ENCODE results near the gene PGPEP1.
A peak's percentile ranks its signal among the peaks of the same experiment; 100 is the strongest.

PGPEP1 gene

GRCh38 chr19:18412610-18413239 is 72.3 kb downstream of the PGPEP1 start:
- H3K27me3 ChIP-seq: peaks cover 6% of the 10 kb centered on the region
- no peaks in the 10 kb centered on the region for H3K36me3 ChIP-seq
- no peak overlapping the region for H3K4me2 ChIP-seq
- H3K27ac ChIP-seq: no peak overlapping the region
- H3K9ac ChIP-seq: no peak overlapping the region
- H4K20me1 ChIP-seq: peaks cover 8% of the 10 kb centered on the region; the same call in 1 of the 2 replicates
- no peak for TF ChIP-seq Cebpa-rat (IDR thresholded peaks at IDR 0.05)
- H3K4me3 ChIP-seq: no peak overlapping the region
- H3K4me1 ChIP-seq: peaks cover 65% of the 10 kb centered on the region
- no peaks in the 10 kb centered on the region for H3K9me3 ChIP-seq

- TF ChIP-seq Cebpa-rat (IDR thresholded peaks at IDR 0.05): no peak
- no peaks in the 10 kb centered on the region for H3K27me3 ChIP-seq
- H3K36me3 ChIP-seq: no peaks in the 10 kb centered on the region
- peak overlapping the region; percentile 60 for H3K4me3 ChIP-seq
- peaks cover 60% of the 10 kb centered on the region for H3K4me1 ChIP-seq
- no peaks in the 10 kb centered on the region for H3K9me3 ChIP-seq
- H3K9ac ChIP-seq: peak overlapping the region; percentile 73
- H3K27ac ChIP-seq: peak overlapping the region; percentile 94
- H3K4me2 ChIP-seq: peak overlapping the region; percentile 98
- no peaks in the 10 kb centered on the region for H4K20me1 ChIP-seq
These were observed 74.2 kb downstream of the PGPEP1 start for GRCh38 chr19:18414504-18415177.

GRCh38 chr19:18415178-18415867 is 74.9 kb downstream of the PGPEP1 start:
- Histone ChIP-seq H3K4me2 (peak overlapping the region; percentile 98), H3K36me3 (no peaks in the 10 kb centered on the region), H3K9ac (peak overlapping the region; percentile 73), H3K27ac (peak overlapping the region; percentile 94), H3K9me3 (no peaks in the 10 kb centered on the region), H3K4me3 (peak overlapping the region; percentile 60), H4K20me1 (peaks cover under 1% of the 10 kb centered on the region; the same call in 1 of the 2 replicates), H3K27me3 (no peaks in the 10 kb centered on the region), H3K4me1 (peaks cover 56% of the 10 kb centered on the region)
- TF ChIP-seq Cebpa-rat (IDR thresholded peaks at IDR 0.05): no peak

- Histone ChIP-seq H3K4me3 (peak overlapping the region; percentile 63), H3K36me3 (no peaks in the 10 kb centered on the region), H3K4me2 (peak overlapping the region; percentile 98), H3K27ac (peak overlapping the region; percentile 94), H4K20me1 (peaks cover 15% of the 10 kb centered on the region), H3K27me3 (no peaks in the 10 kb centered on the region), H3K9me3 (no peaks in the 10 kb centered on the region), H3K4me1 (peaks cover 69% of the 10 kb centered on the region), H3K9ac (peak overlapping the region; percentile 76)
- no peak for TF ChIP-seq Cebpa-rat (IDR thresholded peaks at IDR 0.05)
These were observed 76.4 kb downstream of the PGPEP1 start for GRCh38 chr19:18416778-18417249.

- H3K36me3 ChIP-seq: 0 out of 2 replicates have a peak, but pooled peaks cover 2% of the 10 kb centered on the region
- H3K4me1 ChIP-seq: peaks cover 75% of the 10 kb centered on the region
- no peaks in the 10 kb centered on the region for H3K9me3 ChIP-seq
- no peak for TF ChIP-seq Cebpa-rat (IDR thresholded peaks at IDR 0.05)
- peak overlapping the region; percentile 63 for H3K4me3 ChIP-seq
- peak overlapping the region; percentile 98 for H3K4me2 ChIP-seq
- H3K9ac ChIP-seq: peak overlapping the region; percentile 76
- H4K20me1 ChIP-seq: peaks cover 21% of the 10 kb centered on the region
- no peaks in the 10 kb centered on the region for H3K27me3 ChIP-seq
- H3K27ac ChIP-seq: peak overlapping the region; percentile 94
These were observed 77.0 kb downstream of the PGPEP1 start for GRCh38 chr19:18417250-18418028.

DNA sequence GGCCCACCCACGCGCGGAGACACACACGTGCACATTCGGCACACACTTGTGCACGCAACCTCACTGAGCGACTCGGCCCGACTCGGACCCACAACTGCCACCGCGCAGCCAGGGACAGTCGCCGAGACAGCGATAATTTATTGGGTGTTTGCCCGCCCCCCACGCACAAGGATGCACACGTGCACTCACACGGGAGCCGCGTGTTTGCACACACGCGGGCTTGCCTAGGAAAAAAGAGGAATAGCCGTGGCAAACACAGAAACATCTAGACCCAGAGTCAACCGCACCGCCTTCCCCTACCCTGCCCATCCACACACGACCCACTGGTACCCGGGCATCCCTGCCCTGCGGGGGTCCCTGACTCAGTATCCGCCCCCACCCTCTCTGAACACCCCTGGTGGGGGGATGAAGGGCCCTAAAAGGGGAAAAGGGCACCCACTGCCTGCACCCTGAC is 77.7 kb downstream of the PGPEP1 start:
- Histone ChIP-seq H4K20me1 (peaks cover 28% of the 10 kb centered on the region), H3K4me2 (peak overlapping the region; percentile 98), H3K27me3 (no peaks in the 10 kb centered on the region), H3K9me3 (no peaks in the 10 kb centered on the region), H3K9ac (peak overlapping the region; percentile 76; the same call in 1 of the 2 replicates), H3K4me3 (peak overlapping the region; percentile 63; the same call in 1 of the 2 replicates), H3K36me3 (0 out of 2 replicates have a peak, but pooled peaks cover 7% of the 10 kb centered on the region), H3K27ac (peak overlapping the region; percentile 94), H3K4me1 (peaks cover 81% of the 10 kb centered on the region)
- no peak for TF ChIP-seq Cebpa-rat (IDR thresholded peaks at IDR 0.05)

DNA sequence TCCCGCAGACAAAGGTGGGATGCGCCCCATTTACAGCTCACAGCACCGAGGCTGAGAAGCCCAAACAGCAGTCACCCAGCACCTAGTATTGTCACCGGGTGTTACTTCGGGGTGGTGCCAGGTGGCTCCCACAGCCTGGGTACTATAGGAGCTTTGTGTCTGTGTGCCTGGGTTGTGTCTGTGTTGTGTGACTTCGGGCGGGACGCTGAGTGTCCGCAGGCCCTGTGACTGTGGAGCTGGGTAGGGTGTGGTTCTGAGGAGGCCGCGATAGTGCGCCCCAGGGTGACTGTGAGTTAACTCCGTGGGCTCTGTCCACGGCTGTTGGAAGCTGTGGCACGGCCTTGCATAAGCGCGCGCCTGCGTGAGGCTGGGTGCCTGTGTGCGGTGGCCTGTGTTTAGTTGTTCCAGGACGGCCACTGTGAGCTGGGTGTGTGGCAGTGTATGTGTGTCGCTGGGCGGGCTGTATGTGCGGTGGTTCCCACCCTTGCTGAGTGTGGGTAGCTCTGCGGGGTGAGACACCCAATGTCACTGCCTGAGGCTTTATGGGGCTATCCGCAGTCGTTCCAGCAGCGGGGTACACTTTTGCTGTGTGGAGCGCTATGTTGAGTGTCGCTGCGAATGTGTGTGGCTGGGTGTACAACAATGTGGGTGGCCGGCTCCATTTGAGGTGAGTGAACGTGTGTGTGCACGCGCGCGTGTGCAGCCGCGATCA is 78.2 kb downstream of the PGPEP1 start:
- Histone ChIP-seq H3K9ac (peak overlapping the region; percentile 92), H3K4me1 (peaks cover 87% of the 10 kb centered on the region)
- no peak for TF ChIP-seq Cebpa-rat (IDR thresholded peaks at IDR 0.05)

DNA sequence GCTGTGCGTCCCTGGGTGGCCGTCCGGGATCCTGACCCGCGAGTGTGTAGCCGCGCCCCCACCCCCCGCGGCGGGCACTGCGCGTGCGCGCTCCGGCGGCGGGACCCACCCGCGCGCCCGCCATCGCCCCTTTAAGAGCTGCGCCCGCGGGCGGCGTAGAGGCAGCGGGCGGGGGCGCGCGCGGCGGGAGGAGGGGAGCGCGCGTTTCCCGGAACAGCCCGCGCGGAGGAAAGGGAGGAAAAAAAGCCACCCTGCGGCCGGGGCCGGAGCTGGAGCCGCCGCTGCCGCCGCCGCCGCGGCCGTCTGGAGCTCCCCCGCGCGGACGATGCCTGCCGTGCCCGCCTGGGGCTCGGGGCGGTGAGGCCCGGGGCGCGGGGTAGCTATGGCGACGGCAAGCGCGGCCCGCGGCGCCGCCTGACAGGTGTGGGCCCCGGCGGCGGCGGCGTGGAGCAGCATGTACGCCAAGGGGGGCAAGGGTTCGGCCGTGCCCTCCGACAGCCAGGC is 78.8 kb downstream of the PGPEP1 start, which contains the start of gene SSBP4:
Gene SSBP4, plus strand, starts transcription at position 204 of the 504 bp plus-strand sequence. Its CDS starts 251 bp downstream, at position 455.
- no peak for TF ChIP-seq Cebpa-rat (IDR thresholded peaks at IDR 0.05)
- Histone ChIP-seq H3K4me3 (peak within 1 kb of the TSS; percentile 92), H3K9me3 (no peaks in the 10 kb centered on the region), H3K36me3 (0 out of 2 replicates have a peak, but pooled peaks cover 7% of the 10 kb centered on the region), H3K4me2 (peak within 1 kb of the TSS; percentile 98), H3K27me3 (no peaks in the 10 kb centered on the region), H4K20me1 (peaks cover 40% of the 10 kb centered on the region), H3K4me1 (peaks cover 89% of the 10 kb centered on the region), H3K27ac (peak within 1 kb of the TSS; percentile 94), H3K9ac (peak within 1 kb of the TSS; percentile 92)

More for the DNA sequence above, 78.2 kb downstream of the PGPEP1 start:
- Histone ChIP-seq H3K4me2 (peak overlapping the region; percentile 98), H3K4me3 (peak overlapping the region; percentile 92), H3K27me3 (no peaks in the 10 kb centered on the region), H3K36me3 (0 out of 2 replicates have a peak, but pooled peaks cover 7% of the 10 kb centered on the region), H3K9me3 (no peaks in the 10 kb centered on the region), H3K27ac (peak overlapping the region; percentile 94), H4K20me1 (peaks cover 33% of the 10 kb centered on the region)
